GM18951 (cell line): ENCODE data around the gene EIF3I.

Experiments
- POLR2A ChIP-seq: IDR thresholded peaks from 4 replicates; pipeline ENCODE4 v1.6.1; 2011; ENCODE audit warnings: mild to moderate bottlenecking; ENCODE audit not compliant: insufficient read length, insufficient read depth; ENCODE audit errors: extremely low read depth
- in situ Hi-C: fragments of 300-500 bp; cut with MboI; formaldehyde crosslinking; loops from one replicate; pipeline ENCODE4 v1.12.0; 2022; ENCODE audit warnings: low sequenced_read_pairs, mixed read lengths, inconsistent platforms; ENCODE audit not compliant: unreplicated experiment

EIF3I gene

DNA sequence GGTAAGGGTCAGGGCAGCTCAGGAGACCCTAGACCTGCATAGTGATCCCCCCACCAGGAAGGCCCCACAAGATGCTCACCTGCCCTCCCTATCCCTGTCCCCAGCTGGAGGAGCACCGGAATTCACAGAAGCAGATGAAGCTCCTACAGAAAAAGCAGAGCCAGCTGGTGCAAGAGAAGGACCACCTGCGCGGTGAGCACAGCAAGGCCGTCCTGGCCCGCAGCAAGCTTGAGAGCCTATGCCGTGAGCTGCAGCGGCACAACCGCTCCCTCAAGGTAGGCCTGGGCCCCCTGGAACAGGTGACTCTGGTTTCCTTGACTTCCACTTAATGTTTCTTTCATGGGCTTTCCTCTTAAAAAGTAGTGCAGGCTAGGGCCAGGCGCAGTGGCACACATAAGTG is 34.4 kb upstream of the EIF3I start:
- in situ Hi-C loops: no loop called here
- TF ChIP-seq POLR2A: no peak

DNA sequence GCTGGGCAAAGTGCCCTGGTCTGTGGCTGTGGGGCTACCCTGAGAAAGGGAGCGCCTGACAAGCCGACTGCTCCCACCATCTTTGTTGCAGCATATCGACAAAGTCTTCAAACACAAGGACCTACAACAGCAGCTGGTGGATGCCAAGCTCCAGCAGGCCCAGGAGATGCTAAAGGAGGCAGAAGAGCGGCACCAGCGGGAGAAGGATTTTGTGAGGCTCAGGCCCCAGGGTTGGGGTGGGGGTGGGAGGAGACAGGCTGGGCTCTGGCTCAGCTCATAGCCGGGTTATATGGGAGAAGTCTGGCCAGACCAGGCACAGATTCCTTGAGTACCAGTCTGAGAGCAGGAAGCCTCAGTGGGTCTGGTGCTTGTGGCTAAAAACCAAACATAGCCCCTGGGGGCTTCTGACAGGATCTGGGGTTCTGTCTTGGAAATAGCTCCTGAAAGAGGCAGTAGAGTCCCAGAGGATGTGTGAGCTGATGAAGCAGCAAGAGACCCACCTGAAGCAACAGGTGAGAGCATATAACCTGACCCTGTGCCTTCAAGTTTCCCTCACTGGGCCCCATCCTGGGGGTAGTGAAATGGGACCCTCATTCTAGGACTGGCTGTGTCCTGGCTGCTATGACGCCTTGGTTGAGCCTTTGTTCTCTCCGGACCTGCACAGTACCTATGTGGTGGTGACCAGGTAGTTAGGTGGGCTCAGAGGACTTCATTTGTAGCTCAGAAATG is 29.8 kb upstream of the EIF3I start:
- no peak for TF ChIP-seq POLR2A
- in situ Hi-C loops: no loop called here

DNA sequence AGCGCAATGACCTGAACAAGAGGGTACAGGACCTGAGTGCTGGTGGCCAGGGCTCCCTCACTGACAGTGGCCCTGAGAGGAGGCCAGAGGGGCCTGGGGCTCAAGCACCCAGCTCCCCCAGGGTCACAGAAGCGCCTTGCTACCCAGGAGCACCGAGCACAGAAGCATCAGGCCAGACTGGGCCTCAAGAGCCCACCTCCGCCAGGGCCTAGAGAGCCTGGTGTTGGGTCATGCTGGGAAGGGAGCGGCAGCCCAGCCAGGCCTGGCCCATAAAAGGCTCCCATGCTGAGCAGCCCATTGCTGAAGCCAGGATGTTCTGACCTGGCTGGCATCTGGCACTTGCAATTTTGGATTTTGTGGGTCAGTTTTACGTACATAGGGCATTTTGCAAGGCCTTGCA is 27.2 kb upstream of the EIF3I start:
- TF ChIP-seq POLR2A: no peak
- in situ Hi-C loops: no loop called here

DNA sequence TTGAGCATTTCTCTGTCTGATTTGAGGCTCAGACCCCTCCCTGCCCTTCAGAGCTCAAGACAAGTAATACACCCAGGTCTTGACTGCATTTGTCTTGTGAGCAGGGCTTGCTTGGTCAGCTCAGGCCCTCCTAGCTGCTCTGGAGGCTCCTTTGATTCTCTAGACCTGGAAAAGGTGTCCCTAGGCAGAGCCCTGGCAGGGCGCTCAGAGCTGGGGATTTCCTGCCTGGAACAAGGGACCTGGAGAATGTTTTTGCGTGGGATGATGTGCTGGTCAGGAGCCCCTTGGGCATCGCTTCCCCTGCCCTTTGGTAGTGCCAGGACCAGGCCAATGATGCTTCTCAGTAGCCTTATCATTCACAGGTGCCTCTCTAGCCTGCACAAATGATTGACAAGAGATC is 26.7 kb upstream of the EIF3I start:
- no peak for TF ChIP-seq POLR2A
- in situ Hi-C loops: no loop called here

DNA sequence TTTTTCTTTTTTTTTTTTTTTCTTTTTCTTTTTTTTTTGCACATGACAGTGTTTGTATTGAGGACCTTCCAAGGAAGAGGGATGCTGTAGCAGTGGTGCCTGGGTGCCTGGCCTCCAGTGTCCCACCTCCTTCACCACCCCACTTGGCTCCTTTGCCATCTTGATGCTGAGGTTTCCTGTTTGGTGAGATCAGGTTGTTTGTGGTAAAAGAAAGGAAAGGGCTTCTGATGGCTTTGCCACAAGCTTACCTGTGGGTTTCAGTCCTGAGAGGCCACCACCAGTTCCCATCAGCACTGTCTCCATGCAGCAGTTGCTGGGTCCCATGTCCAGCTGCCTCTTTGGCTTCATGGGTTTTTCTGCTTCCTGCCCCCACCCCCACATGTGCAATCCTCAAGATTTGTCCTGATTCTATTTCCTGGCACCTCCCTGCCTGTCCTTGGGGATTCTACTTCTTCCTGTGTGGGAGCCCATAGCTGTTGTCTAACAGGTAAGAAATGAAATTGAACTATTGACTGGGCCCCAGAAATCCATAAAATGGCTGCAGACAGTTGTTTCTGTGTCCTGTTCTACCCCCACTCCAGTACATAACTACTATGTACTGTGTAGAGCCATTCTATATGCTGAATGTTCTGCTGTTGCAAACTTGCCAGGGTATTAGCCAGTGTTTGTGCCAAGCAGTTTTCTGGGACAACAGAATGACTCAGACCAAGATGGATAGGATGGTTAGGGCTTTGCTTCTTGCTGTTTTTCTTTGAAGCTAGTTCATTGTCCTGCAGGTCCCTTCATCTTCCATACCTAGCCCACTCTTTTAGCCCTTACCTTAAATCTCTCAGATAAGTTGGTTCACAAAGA is 26.0 kb upstream of the EIF3I start:
- no peak for TF ChIP-seq POLR2A
- in situ Hi-C loops: no loop called here

DNA sequence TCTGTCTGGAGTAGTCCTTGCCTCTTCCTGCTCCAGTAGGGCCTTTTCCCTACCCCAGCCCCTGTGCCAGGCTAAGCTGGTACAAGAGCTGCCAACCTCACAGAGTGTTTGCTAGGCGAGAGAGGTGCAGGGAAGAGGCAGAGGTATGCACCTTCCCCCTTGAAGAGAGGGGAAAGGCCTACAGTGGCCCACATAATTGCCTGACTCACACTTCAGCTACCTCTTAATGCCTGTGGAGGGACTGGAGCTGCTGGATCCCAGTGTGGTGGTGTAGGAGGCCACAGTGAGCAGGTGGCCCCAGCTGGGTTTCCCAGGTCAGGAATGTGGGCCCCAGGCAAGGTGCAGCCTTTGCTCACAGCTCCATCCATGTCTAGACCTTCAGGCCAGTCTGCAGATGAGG is 25.1 kb upstream of the EIF3I start:
- in situ Hi-C loops: no loop called here

DNA sequence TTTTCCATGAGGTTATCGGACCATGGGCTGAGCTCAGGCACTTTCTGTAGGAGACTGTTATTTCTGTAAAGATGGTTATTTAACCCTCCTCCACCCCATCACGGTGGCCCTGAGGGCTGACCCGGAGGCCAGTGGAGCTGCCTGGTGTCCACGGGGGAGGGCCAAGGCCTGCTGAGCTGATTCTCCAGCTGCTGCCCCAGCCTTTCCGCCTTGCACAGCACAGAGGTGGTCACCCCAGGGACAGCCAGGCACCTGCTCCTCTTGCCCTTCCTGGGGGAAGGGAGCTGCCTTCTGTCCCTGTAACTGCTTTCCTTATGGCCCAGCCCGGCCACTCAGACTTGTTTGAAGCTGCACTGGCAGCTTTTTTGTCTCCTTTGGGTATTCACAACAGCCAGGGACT is 24.4 kb upstream of the EIF3I start:
- in situ Hi-C loops: no loop called here
- no peak for TF ChIP-seq POLR2A

More for the DNA sequence above, 25.1 kb upstream of the EIF3I start:
- TF ChIP-seq POLR2A: no peak

DNA sequence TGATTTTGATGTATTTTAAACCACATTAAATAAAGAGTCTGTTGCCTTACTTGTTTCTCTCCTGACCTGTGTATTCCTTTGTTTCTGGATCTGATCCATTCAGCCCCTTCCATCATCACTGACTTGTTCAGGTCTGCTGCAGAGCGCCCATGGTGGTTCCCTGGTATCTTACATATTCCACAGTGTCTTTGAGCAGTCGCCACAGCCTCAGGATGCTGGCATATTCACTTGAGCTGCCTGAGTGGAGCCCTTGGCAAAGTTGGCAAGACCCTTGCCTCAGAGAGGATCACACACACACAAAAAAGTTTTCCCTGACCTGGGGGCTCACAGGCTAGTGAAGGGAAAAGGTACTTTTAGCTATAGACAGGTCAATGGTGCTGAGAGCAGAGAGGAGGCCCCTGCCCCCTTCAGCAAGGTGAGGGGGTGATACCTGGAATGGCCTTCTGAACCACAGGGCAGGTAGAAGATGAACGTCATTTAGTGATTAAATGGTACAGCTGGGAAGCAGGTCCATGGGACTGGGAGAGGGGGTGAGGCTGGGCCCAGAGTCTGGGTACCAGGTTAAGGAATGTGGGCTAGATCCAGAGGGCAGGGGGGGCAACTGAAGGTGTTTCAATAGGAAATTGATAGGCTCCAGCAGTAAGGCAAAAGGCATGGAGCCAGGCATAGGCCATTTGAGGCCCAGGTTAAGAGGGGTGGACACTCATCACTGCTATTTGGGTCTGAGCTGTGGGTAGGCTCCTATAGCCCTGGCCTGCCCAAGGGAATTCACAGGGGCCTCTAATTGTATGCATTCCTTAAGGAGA is 23.8 kb upstream of the EIF3I start:
- in situ Hi-C loops: no loop called here
- TF ChIP-seq POLR2A: no peak

DNA sequence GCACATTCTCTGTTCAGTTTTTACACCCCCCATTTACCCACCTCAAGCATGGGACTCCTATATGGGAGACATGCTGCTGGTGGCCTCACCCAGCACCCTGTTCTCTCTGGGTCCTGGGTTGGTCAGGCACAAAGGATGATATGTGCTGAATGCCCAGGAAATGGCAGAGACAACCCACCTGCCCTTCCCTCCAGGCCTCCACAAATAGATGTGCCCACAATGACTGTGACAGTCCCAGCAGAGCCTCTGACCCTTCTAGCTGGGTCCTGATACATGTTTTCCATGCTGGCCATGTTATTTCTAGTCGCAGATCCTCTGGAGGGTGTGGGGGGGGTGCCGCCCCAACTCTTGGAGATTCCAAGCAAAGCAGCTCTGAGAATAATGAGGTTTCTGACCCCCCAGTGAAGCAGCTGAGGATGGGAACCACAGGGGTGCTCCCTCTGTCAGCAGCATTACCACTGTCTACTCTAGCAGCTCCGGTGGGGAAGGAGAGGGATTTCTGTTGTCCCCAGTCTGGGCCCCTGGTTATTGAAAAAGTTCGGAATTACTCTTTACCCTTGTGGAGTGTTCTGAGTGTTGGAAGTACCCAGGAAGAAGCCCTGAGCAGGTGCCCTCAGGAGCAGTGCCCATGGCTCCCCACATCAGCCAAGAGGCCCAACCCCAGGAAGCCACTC is 23.0 kb upstream of the EIF3I start:
- peak; percentile 22 for TF ChIP-seq POLR2A
- in situ Hi-C loops: no loop called here

DNA sequence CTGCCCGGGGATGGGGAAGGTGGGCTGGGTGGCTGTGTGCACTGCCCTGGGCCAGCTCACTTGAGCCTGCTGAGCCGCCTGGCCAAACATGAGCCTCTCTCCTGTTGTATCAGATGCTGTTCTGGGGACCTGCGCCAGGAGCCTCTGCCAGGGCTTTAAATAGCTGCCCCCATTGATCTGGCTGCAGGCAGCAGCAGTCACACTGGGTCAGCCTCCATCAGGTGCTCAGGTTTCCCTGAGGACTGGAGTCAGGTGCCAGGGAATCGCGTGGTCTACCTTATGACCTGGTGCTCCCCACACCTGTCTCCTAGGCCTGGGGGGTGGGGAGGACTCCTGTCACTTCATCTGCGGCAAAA is 22.5 kb upstream of the EIF3I start:
- in situ Hi-C loops: no loop called here

DNA sequence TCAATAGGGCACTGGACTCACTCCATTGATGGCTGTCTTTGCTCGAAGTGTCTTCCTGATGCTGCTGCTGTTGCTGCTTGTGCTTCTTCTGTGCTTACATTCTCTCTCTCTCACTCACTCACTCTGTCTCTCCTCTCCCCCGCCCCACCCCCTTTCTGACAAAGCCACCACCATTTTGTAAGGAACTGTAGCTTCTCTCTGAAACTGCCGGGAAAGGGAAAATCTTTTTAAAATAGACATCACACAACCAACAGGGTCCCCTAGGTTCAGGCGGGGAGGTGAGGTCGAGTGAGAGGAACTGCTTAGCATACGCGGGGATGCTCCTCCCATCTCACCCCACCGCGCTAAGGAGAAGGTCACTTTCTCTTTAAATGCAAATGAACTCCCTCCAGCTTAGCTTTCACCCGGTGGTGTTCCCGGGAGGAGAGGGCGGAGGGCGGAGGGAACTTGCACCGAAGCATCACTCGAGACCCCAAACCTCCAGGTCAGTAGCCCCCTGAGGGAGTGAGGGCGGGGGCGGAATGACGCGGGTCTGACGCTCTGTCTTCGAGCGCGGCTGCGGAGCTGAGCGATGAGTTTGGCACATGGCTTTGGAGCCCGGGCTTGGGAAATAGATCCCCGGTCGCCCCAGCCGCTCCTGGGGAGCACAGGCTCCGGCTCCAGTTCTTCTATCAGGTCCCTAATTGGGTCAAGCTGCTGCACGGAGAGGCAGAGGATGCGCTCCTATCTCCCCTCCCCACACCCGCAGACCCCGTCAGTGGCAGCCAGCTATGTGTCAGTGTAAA is 21.8 kb upstream of the EIF3I start, which contains the start of gene CCDC28B:
TSS of gene CCDC28B (plus strand) at position 370 of the 785 bp plus-strand sequence. CDS start 1,341 bp downstream, outside the sequence.
- in situ Hi-C loops: no loop called here
- TF ChIP-seq POLR2A: peak; percentile 23

More for the DNA sequence above, 22.5 kb upstream of the EIF3I start:
- TF ChIP-seq POLR2A: no peak

DNA sequence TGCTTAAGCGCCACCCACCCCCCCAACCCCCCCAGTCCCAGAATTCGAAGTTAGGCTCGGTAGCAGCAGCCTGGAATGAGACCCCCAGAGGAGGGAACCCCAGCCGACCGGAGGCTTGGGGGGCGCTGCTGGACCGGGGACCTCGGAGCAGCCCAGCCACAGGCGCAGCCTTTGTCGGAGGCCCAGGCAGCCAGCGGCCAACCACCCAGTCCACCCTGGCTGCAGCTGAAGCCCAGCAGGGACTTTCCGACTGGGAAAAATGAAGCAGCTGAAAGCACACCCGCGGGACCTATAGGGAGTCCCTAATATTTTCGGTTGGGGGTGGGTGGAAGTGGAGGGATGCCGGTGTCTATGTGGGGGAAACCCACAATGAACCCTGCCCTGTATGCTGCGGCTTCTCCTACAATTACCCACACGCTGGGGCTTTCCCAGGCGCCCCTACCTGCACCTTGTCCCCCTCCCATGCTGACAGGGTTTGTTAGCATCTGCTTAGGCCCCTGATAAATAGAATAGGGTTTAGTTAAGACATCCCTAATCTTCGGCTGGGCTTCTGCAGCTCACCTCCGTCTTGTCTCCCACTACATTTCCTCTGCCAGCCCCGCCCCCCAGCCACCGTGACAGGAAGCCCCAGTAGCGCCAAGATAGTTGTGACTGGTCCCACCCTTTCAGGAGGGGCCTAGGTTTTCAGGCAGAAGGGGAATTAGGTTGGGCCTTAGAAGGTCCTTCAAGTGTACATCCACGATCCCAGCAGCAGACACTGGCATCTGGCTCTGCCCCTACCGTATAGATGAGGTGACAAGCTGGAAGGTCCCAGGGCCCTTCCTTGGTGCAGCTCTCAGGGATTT is 21.0 kb upstream of the EIF3I start:
- TF ChIP-seq POLR2A: peak; percentile 26
- in situ Hi-C loops: no loop called here
